ENCODE measurements around the gene GPR31. TPM values are rescaled to one million over a fixed set of nuclear protein-coding genes. Genes with fewer than 3 reads are reported as not detected.
"Not testable (repeated sequence)": the region's sequence is repeated elsewhere in the genome, so short reads cannot be mapped to it uniquely, and the experiment has no call there.

The GPR31 gene
- not detected in 2 replicates for total RNA-seq (2014; rRNA removed; shearing (Covaris generic))

- DNase-seq (ENCODE audit: low read depth) = no peak
Measured at GRCh38 chr6:167157863-167158262, at the start of gene GPR31. Gene GPR31 (minus strand): TSS chr6:167157980. CDS start chr6:167157831, 149 bp downstream.

GRCh38 chr6:167207527-167207926 is 49.7 kb upstream of the GPR31 start:
- DNase-seq (ENCODE audit: low read depth) = no peak

- not testable (repeated sequence) for DNase-seq (ENCODE audit: low read depth)
Measured at GRCh38 chr6:167205316-167205715, 47.5 kb upstream of the GPR31 start.

GRCh38 chr6:167204059-167204348 is 46.2 kb upstream of the GPR31 start:
- peak; percentile 62 for DNase-seq (ENCODE audit: low read depth)

- peak; percentile 34 for DNase-seq (ENCODE audit: low read depth)
Measured at GRCh38 chr6:167203261-167204058, 45.7 kb upstream of the GPR31 start.

GRCh38 chr6:167202613-167203012 is 44.8 kb upstream of the GPR31 start:
- not testable (repeated sequence) for DNase-seq (ENCODE audit: low read depth)

- DNase-seq (ENCODE audit: low read depth) = peak; percentile 56
Measured at GRCh38 chr6:167200806-167201205, 43.0 kb upstream of the GPR31 start.

- DNase-seq (ENCODE audit: low read depth) = not testable (repeated sequence)
Measured at GRCh38 chr6:167195941-167196610, 38.3 kb upstream of the GPR31 start.

GRCh38 chr6:167193515-167194125 is 35.8 kb upstream of the GPR31 start:
- DNase-seq (ENCODE audit: low read depth) = not testable (repeated sequence)

- DNase-seq (ENCODE audit: low read depth) = not testable (repeated sequence)
Measured at GRCh38 chr6:167191043-167191583, 33.3 kb upstream of the GPR31 start.

GRCh38 chr6:167187275-167187674 is 29.5 kb upstream of the GPR31 start:
- not testable (repeated sequence) for DNase-seq (ENCODE audit: low read depth)

- DNase-seq (ENCODE audit: low read depth) = not testable (repeated sequence)
Measured at GRCh38 chr6:167185101-167185500, 27.3 kb upstream of the GPR31 start.

GRCh38 chr6:167182913-167183314 is 25.1 kb upstream of the GPR31 start:
- DNase-seq (ENCODE audit: low read depth) = not testable (repeated sequence)

- DNase-seq (ENCODE audit: low read depth) = not testable (repeated sequence)
Measured at GRCh38 chr6:167181351-167181750, 23.6 kb upstream of the GPR31 start.

GRCh38 chr6:167180086-167180485 is 22.3 kb upstream of the GPR31 start:
- not testable (repeated sequence) for DNase-seq (ENCODE audit: low read depth)

GRCh38 chr6:167178896-167179655 is 21.3 kb upstream of the GPR31 start:
- DNase-seq (ENCODE audit: low read depth) = not testable (repeated sequence)

- not testable (repeated sequence) for DNase-seq (ENCODE audit: low read depth)
Measured at GRCh38 chr6:167177271-167177670, 19.5 kb upstream of the GPR31 start.

- not testable (repeated sequence) for DNase-seq (ENCODE audit: low read depth)
Measured at GRCh38 chr6:167172011-167172410, 14.2 kb upstream of the GPR31 start.

- DNase-seq (ENCODE audit: low read depth) = not testable (repeated sequence)
Measured at GRCh38 chr6:167171300-167171699, 13.5 kb upstream of the GPR31 start.

GRCh38 chr6:167169867-167170266 is 12.1 kb upstream of the GPR31 start:
- not testable (repeated sequence) for DNase-seq (ENCODE audit: low read depth)

- DNase-seq (ENCODE audit: low read depth) = not testable (repeated sequence)
Measured at GRCh38 chr6:167168296-167168695, 10.5 kb upstream of the GPR31 start.

Data from RPMI7951 (cell line).